KMS-11 (cell line): Measurements from ENCODE around the gene CAMTA1.

ENCODE experiments used
- H2AFZ ChIP-seq: fragments of 200-600 bp; sonication (generic); 2 replicates; pipeline ENCODE4 v1.6.1; 2016; ENCODE audit warnings: antibody characterized with exemption, mixed run types, low read depth
- H3K27ac ChIP-seq: fragments of 200-600 bp; sonication (generic); 2 replicates; pipeline ENCODE4 v1.6.1; 2016; ENCODE audit warnings: mild to moderate bottlenecking, mixed run types
- H3K27me3 ChIP-seq: fragments of 200-600 bp; sonication (generic); 2 replicates; pipeline ENCODE4 v1.6.1; 2017; ENCODE audit warnings: mild to moderate bottlenecking, low read depth, mixed run types, moderate library complexity; ENCODE audit not compliant: insufficient read depth
- H3K36me3 ChIP-seq: fragments of 200-600 bp; sonication (generic); 2 replicates; pipeline ENCODE4 v1.6.1; 2017; ENCODE audit warnings: mild to moderate bottlenecking, mixed run types; ENCODE audit not compliant: insufficient read depth
- H3K4me1 ChIP-seq: fragments of 200-600 bp; sonication (generic); 2 replicates; pipeline ENCODE4 v1.6.1; 2016; ENCODE audit warnings: mild to moderate bottlenecking, low read depth, mixed run types; ENCODE audit not compliant: poor library complexity, severe bottlenecking
- H3K4me2 ChIP-seq: fragments of 200-600 bp; sonication (generic); 2 replicates; pipeline ENCODE4 v1.7.0; 2016; ENCODE audit warnings: mild to moderate bottlenecking, mixed run types
- H3K4me3 ChIP-seq: fragments of 200-600 bp; sonication (generic); IDR thresholded peaks from 2 replicates; pipeline ENCODE4 v1.6.1; 2017; ENCODE audit warnings: low read depth, low read length, mixed read lengths; ENCODE audit not compliant: insufficient read depth
- H3K79me2 ChIP-seq: fragments of 200-600 bp; sonication (generic); 2 replicates; pipeline ENCODE4 v1.6.1; 2016; ENCODE audit warnings: low read depth, mixed run types; ENCODE audit not compliant: insufficient read depth
- H3K9ac ChIP-seq: fragments of 200-600 bp; sonication (generic); 2 replicates; pipeline ENCODE4 v1.6.1; 2016; ENCODE audit warnings: mild to moderate bottlenecking, mixed run types
- H4K20me1 ChIP-seq: fragments of 200-600 bp; sonication (generic); 2 replicates; pipeline ENCODE4 v1.6.1; 2016; ENCODE audit warnings: mild to moderate bottlenecking, mixed run types; ENCODE audit not compliant: insufficient read depth
- CTCF ChIP-seq: fragments of 200-600 bp; sonication (generic); conservative IDR thresholded peaks from 2 replicates; pipeline ENCODE4 v1.6.1; 2017; ENCODE audit warnings: low read depth, mild to moderate bottlenecking, antibody characterized with exemption, low read length, moderate library complexity, mixed read lengths

The CAMTA1 gene

DNA sequence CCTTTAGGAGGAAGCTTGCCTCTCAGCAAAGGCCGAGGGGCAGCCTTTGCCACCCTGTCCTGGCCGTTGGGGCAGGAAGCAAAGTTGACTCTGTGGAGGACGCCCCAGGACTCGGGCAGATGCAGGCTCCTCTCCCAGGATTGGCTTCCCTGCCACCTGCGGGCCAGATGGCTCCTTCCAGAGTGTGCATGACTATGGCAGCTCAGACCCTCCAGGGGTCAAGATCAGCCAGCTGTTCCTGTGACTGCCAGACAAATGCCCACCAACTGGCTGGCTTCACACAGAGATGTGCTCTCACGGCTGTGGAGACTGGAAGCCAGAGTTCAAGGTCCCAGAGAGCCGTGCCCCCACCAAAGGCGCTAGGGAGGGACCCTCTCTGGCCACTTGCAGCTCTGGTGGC is 898.9 kb downstream of the CAMTA1 start:
- Histone ChIP-seq H3K4me1 (no peaks in the 10 kb centered on the region), H3K27ac (no peak overlapping the region), H3K79me2 (no peaks in the 10 kb centered on the region), H3K27me3 (peaks cover 28% of the 10 kb centered on the region; the same call in 1 of the 2 replicates), H4K20me1 (no peaks in the 10 kb centered on the region), H3K36me3 (no peaks in the 10 kb centered on the region), H3K9ac (no peak overlapping the region), H2AFZ (no peak overlapping the region), H3K4me2 (no peak overlapping the region), H3K4me3 (no peak overlapping the region)
- TF ChIP-seq CTCF = no peak

DNA sequence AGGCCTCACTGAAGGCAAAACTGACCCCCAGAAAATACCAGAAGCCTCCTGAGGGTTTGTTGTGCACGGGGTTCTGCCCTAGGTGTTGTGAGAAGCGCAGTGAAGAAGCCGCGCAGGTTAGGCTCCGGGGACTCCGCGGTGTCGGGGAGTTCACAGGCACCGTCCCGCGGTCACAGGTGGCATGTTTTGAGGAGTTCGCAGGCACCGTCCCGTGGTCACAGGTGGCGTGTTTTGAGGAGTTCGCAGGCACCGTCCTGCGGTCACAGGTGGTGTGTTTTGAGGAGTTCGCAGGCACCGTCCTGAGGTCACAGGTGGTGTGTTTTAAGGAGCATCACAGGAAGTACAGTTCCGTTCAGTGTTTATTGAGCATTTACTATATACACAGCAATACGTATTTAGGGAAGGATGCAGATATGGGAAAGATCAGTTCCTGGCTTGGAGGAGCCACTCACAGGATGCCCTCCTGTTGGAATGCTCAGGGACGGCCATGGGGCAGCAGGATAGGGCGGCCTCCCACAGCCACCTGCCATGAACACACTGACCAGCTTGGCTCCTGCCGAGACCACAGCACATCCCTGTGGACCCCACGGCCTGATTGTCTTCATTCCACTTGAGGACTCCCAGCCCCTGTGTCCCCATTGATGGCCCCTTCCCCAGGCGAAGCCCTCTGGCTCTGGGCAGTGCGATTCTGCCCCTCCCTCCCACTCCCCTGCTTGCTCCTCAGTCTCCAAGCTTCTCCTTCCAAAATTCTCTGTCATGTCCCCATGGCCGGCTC is 899.8 kb downstream of the CAMTA1 start:
- H3K4me2 ChIP-seq = no peak overlapping the region
- no peak overlapping the region for H3K9ac ChIP-seq
- H2AFZ ChIP-seq = no peak overlapping the region
- no peak for TF ChIP-seq CTCF
- H3K27me3 ChIP-seq = peaks cover 28% of the 10 kb centered on the region; the same call in 1 of the 2 replicates
- no peaks in the 10 kb centered on the region for H3K4me1 ChIP-seq
- no peaks in the 10 kb centered on the region for H3K79me2 ChIP-seq
- H4K20me1 ChIP-seq = no peaks in the 10 kb centered on the region
- H3K4me3 ChIP-seq = no peak overlapping the region
- H3K27ac ChIP-seq = no peak overlapping the region
- no peaks in the 10 kb centered on the region for H3K36me3 ChIP-seq

DNA sequence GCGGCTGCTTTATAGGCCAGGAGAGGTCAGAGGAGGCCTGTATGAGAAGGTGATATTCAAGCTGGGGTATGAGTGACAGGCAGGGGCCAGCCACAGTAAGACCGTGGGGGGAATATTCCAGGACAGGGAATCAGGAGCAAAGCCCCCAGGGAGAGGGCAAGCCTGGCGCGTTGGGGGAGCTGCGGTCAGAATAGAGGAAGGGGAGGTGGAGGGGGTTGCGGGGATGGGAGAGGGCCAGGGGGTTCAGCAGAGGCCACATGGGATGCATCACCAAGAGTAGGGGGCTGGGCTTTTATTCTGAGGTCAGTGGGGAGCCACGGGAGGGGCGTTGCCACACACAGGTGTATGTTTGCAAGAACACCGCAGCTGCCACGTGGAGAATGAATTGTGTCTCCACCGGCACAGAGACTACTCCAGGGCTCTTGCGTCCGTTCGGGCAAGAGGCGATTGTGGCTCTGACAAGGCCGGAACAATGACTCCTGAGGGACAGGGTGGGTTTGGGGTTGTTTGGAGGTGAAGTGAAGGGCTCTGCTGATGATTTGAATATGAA is 901.1 kb downstream of the CAMTA1 start:
- TF ChIP-seq CTCF = no peak
- peaks cover 21% of the 10 kb centered on the region; the same call in 1 of the 2 replicates for H3K27me3 ChIP-seq
- no peaks in the 10 kb centered on the region for H3K36me3 ChIP-seq
- no peaks in the 10 kb centered on the region for H4K20me1 ChIP-seq
- H3K9ac ChIP-seq = no peak overlapping the region
- H3K4me2 ChIP-seq = no peak overlapping the region
- H2AFZ ChIP-seq = no peak overlapping the region
- no peaks in the 10 kb centered on the region for H3K79me2 ChIP-seq
- H3K27ac ChIP-seq = no peak overlapping the region
- no peaks in the 10 kb centered on the region for H3K4me1 ChIP-seq
- H3K4me3 ChIP-seq = no peak overlapping the region

DNA sequence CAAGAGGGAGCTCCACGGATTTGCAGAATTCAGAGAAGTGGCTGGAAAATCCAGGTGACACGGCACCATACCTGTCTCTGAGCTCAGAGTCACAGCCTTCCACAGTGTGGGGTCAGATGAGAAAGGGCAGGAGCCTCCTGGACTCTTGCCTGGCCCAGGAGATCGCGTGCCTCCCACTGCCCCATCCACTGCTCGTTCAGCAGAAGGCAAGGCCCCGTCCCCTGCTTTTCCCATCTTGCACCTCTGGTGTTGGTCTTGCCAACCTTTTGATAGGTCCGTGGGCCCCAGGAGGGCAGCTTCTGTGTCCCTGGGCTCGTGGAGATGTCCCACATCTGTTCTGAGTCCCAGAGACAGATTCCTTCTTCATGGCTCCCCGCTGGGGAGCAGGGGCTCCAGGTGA is 902.2 kb downstream of the CAMTA1 start:
- no peak overlapping the region for H3K4me3 ChIP-seq
- no peaks in the 10 kb centered on the region for H3K36me3 ChIP-seq
- no peak overlapping the region for H3K27ac ChIP-seq
- H2AFZ ChIP-seq = no peak overlapping the region
- H3K4me1 ChIP-seq = no peaks in the 10 kb centered on the region
- no peak for TF ChIP-seq CTCF
- H3K79me2 ChIP-seq = no peaks in the 10 kb centered on the region
- no peaks in the 10 kb centered on the region for H4K20me1 ChIP-seq
- H3K9ac ChIP-seq = no peak overlapping the region
- H3K4me2 ChIP-seq = no peak overlapping the region
- H3K27me3 ChIP-seq = peaks cover 19% of the 10 kb centered on the region; the same call in 1 of the 2 replicates
